ENCODE results near the gene DLK2.

DNA sequence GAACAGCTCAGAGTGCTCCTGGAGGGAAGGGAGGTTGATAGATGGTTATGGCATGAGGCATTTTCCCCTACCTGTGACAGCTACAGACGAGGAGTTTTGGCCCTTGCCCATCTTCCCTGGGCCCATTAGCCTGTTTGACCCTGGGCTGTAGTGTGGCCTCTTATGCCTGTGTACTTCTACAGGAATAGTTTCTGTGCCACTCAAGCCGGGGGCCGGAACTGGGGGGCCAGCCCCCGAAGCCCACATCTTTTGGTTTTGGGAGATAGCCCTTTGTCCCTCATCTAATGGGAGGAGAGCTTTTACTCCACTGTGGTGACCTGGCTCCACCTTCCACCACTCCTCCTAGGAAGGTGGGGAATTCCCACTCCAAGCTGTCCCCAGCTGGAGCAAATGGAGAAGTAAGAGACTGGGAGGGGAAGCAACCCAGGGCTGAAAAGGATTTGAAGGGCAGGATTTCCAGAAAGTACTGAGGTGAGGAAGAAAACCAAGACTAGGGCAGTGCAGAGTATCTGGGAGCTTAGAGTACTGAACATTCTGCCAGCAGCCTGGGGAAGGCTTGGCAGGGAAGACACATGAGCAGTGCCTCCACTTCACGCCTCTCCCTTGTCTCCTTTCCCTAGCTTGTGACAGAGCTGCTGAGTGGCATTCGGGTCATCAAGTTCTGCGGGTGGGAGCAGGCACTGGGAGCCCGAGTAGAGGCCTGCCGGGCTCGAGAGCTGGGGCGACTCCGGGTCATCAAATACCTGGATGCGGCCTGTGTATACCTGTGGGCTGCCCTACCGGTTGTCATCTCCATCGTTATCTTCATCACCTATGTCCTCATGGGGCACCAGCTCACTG is 21.1 kb downstream of the DLK2 start:
- TF ChIP-seq MYC (IDR thresholded peaks at IDR 0.05; ENCODE audit: low read depth, low read length): no peak
- TF ChIP-seq, protein P1, sequence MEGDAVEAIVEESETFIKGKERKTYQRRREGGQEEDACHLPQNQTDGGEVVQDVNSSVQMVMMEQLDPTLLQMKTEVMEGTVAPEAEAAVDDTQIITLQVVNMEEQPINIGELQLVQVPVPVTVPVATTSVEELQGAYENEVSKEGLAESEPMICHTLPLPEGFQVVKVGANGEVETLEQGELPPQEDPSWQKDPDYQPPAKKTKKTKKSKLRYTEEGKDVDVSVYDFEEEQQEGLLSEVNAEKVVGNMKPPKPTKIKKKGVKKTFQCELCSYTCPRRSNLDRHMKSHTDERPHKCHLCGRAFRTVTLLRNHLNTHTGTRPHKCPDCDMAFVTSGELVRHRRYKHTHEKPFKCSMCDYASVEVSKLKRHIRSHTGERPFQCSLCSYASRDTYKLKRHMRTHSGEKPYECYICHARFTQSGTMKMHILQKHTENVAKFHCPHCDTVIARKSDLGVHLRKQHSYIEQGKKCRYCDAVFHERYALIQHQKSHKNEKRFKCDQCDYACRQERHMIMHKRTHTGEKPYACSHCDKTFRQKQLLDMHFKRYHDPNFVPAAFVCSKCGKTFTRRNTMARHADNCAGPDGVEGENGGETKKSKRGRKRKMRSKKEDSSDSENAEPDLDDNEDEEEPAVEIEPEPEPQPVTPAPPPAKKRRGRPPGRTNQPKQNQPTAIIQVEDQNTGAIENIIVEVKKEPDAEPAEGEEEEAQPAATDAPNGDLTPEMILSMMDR (IDR thresholded peaks at IDR 0.05; ENCODE audit: low read depth, low read length): no peak
- TF ChIP-seq, protein P2, sequence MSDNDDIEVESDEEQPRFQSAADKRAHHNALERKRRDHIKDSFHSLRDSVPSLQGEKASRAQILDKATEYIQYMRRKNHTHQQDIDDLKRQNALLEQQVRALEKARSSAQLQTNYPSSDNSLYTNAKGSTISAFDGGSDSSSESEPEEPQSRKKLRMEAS (IDR thresholded peaks at IDR 0.05; ENCODE audit: low read depth, low read length): no peak

Data from NB4 (cell line).